Renal pelvis (tissue), 12 donors: ENCODE data around the gene TUBA8. TPM values are rescaled to one million over a fixed set of nuclear protein-coding genes. Genes with fewer than 3 reads are reported as not detected.
"Not testable (repeated sequence)": the region's sequence is repeated elsewhere in the genome, so short reads cannot be mapped to it uniquely, and the experiment has no call there.

Experiments
- DNase-seq: peaks from one replicate; pipeline ENCODE4 v3.0.0-alpha.2; 2013
- long read RNA-seq, 16 experiments: transcript quantifications; one replicate each; lab custom pipeline, GENCODE V29; 2026
- polyA plus RNA-seq, 3 donors: library from polyadenylated mRNA; unstranded; fragments of 120-200 nt; gene quantifications; one replicate each; pipeline ENCODE4 v1.2.1, GENCODE V29; 2013; ENCODE audit not compliant: insufficient read length in 3 of 3

Gene TUBA8
- polyA plus RNA-seq: 1 to 10 TPM; 3.7 to 4.2 (median 3.8) TPM
- long read RNA-seq, donor 1: 0 reads
- long read RNA-seq, donor 2, partial matches to known transcripts: 0 of 1 reads
- long read RNA-seq, donor 2, other reads (novel, unspliced or antisense): 0 of 1 reads
- long read RNA-seq, donor 3: 0 reads
- long read RNA-seq, donor 4: 0 reads
- long read RNA-seq, donor 5: 0 reads
- long read RNA-seq, donor 6, partial matches to known transcripts: 0 of 1 reads
- long read RNA-seq, donor 6, other reads (novel, unspliced or antisense): 0 of 1 reads
- long read RNA-seq, donor 7, partial matches to known transcripts: 0 of 1 reads
- long read RNA-seq, donor 7, other reads (novel, unspliced or antisense): 0 of 1 reads
- long read RNA-seq, donor 8, partial matches to known transcripts: 0 of 1 reads
- long read RNA-seq, donor 8, other reads (novel, unspliced or antisense): 0 of 1 reads
- long read RNA-seq, donor 9: 0 reads
- long read RNA-seq, donor 10, partial matches to known transcripts: 0 of 3 reads
- long read RNA-seq, donor 10, other reads (novel, unspliced or antisense): 0 of 3 reads
- long read RNA-seq, donor 11: 0 reads
- long read RNA-seq, donor 12, partial matches to known transcripts: 0 of 1 reads
- long read RNA-seq, donor 12, other reads (novel, unspliced or antisense): 0 of 1 reads
- long read RNA-seq, donor 13, partial matches to known transcripts: 0 of 1 reads
- long read RNA-seq, donor 13, other reads (novel, unspliced or antisense): 0 of 1 reads
- long read RNA-seq, donor 14: 0 reads
- long read RNA-seq, donor 15: 0 reads
- long read RNA-seq, donor 16, partial matches to known transcripts: 0 of 2 reads
- long read RNA-seq, donor 16, other reads (novel, unspliced or antisense): 0 of 2 reads

DNA sequence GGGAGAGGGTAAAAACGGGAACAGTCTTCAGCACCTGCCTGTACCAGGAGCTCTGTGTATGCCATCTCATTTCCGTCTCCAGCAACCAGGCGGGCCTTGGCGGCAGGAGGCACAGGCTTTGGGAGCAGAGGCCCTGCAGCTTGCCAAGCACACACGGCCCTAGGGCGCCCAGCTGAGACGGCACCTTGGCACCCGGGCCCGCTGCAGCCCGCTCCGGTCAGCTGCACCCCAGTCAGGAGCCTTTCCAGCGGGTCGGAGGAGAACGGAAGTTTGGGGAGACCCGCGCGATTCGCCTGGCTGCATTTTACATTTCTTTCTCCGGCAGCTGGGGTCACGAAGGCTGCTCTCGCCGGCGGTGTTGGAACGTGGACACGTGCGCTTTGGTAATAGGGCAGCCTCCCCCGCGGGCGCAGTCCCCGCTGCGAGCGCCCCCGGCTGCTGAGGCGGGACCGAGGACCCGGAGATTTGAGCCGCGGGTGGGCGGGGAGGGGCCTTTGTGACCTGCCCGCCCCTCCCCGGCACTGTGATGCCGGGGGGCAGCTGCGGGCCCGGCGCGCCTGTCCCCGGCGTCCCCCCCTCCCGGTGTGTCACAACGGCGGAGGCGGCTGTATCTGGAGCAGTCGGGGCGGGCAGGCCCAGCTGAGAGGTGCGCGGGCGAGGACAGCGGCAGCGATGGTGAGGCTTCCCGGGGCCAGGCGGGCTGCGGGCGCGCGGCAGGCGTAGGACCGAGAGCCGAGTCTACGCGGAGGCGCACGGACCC is at the start of gene TUBA8:
TSS of gene TUBA8 (plus strand) at position 616 of the 760 bp plus-strand sequence. CDS start at position 673, 57 bp downstream.
- peak; percentile 61 for DNase-seq

DNA sequence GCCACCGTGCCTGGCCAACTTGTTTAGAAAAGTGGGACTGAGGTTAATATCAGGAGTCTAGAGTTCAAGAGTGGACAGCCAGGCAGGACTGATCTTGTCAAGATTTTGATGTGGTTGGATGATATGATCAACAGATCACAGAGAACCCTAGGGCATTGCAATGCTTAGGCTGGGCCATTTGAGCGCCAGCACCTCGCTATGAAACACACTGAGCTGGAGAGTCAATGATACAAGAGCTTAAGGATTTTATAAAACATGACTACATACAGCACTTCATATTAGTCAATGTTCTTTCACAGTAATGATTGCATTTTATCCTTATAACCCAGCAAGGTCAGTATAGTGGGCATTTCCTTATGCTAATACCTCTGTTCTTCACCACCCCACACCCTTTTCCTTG is 48.2 kb upstream of the TUBA8 start:
- no peak for DNase-seq

DNA sequence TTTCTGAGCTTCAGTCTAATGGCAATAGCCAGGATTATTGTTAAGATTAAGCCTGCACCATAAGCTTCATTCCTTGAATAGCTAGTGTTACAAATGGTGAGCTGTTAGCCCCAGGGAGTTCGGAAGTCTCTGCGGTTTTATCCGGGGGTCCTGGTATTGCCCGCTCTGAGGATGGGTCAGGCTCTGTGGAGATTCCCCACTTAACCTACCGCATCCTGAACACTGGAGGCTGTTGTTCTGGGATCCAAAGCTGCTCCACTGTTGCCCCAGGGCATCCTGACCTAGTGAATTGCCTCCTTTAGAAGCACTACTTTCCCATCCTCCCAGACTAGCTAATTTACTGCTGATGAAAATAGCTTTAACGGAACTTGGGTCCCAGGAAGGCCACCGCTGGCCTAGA is 47.3 kb upstream of the TUBA8 start:
- DNase-seq: no peak

DNA sequence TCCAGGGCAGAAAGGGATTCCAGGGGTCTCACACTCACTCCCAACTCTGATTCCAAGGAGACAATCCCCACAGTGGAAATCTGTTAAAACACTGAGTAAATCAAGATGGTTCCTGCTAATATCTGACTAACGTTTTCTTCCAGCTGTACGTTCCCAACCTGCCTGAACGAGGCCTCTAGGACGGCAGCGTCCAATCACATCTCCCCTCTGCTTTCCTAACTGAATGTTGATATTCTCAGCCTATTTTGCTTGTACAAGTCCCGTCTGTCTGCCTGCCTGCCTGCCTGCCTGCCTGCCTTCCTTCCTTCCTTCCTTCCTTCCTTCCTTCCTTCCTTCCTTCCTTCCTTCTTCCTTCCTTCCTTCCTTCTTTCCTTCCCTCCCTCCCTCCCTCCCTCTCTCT is 46.9 kb upstream of the TUBA8 start:
- not testable (repeated sequence) for DNase-seq

DNA sequence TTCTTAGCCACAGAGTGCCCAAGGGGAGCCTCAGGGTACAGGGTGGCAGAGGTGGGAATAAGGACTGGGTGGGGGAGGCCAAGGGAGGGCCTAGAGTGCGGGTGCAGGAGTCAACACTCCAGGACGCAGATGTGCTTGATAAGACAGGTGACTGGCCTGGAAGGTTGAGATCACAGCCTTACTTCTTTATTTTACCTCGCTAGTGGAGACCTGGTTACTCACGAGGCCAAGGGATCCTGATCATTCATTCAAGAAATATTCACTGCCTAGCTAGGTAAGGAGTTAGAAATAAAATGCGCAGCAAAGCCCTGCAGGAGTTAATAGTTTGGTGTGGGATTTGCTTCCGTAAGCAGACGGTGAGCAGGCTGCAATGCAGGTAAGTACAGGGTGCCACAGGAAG is 46.0 kb upstream of the TUBA8 start:
- no peak for DNase-seq

DNA sequence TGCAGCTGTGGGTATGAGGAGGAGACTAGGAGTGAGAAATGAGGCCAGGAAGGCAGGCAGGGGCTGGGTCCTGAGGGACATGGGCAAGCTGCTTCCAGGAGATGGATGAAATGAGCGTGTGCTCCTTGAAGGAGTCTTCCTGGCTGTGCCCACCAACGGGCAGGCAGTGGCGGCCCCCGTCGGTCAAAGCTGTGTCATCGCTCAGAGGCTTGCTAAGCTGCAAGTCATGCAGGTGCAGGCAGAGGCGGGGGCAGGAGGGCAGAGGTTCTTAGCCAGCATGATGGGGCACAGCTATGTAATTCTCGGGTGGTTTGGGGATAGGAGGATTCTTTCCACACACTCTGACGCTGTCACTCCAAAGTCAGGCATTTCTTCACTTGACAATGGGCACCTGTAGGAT is 45.4 kb upstream of the TUBA8 start:
- DNase-seq: no peak

DNA sequence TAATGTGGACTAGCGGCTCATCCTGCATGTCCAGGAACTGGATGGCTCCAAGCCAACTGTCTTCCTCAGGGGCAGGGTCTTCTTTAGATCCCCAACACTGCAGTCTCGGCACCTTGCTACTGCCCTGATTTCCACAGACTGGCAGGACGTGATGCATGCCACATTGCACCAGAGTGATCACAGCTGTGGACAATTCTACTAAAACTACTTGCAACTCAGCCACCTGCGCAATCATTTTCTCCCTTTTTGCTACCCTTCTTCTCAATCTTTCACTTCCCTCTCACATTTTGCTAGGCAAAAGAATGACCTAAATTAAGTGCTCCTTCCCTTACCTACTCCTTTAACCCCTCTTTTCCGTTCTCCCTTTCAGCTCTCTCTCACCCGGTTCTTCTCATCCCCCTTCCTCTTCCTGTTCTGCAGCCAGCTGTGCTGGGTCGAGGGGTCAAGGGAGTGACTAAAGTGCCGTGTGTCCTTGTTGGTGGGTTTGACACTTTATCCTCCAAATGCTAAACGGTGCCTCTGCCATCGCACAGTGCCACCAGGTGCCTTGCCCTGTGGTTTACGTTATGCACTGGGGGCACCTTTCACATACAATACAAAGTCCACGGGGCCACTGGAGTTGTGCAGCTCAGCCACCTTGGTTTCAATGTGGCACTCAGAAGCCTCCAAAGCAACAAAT is 44.3 kb upstream of the TUBA8 start:
- no peak for DNase-seq

DNA sequence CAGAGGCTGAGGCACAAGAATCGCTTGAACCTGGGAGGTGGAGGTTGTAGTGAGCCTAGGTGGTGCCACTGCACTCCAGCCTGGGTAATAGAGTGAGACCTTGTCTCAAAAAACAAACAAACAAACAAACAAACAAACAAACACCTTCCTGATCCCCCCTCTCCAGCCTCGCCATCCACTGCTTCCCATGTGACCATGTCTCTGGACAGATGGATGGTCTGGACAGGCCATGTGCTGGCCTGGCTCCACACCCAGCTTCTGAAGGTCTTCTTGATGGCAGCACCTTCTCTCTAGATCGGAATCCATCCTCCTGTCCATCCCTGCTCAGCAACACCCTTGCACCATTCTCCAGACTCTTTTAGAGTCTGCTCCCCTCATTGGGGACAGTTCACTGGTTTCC is 43.5 kb upstream of the TUBA8 start:
- DNase-seq: no peak

DNA sequence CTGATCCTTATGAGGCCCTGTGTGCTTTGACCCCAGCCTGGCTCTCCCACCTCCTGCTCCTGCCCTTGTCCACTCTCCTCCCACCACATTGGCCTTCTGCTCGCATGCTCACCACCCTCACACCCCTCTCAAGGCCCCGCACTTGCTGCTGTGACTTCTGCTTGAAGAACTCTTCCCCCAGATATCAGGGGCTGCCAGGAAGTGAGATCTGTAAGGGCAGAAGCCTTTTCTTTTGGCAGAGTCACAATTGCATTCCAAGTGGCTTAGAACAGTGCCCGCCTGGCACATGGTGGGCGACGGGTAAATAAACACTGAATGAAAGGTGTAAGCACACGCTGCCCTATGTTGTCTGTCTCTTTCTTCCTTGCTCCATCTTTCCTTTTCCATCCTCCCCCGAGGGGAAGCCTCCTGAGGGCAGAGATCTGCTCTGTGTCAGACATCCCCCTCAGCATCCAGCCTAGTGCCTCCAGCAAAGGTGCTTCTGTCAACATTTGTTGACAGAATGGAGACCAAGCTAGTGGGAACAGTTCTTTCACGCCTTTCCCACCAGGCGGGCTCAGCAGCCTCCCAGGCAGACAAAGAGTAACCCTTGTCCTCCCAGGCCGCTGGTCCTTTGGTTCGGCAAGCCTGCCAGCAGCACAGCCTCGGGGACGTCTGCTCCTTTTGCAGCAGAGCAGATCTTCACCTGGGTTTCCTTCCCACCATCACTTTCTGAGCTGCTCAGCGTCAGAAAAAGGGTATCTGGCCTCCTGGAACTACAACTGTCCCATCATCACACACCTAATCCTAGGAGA is 42.9 kb upstream of the TUBA8 start:
- no peak for DNase-seq

DNA sequence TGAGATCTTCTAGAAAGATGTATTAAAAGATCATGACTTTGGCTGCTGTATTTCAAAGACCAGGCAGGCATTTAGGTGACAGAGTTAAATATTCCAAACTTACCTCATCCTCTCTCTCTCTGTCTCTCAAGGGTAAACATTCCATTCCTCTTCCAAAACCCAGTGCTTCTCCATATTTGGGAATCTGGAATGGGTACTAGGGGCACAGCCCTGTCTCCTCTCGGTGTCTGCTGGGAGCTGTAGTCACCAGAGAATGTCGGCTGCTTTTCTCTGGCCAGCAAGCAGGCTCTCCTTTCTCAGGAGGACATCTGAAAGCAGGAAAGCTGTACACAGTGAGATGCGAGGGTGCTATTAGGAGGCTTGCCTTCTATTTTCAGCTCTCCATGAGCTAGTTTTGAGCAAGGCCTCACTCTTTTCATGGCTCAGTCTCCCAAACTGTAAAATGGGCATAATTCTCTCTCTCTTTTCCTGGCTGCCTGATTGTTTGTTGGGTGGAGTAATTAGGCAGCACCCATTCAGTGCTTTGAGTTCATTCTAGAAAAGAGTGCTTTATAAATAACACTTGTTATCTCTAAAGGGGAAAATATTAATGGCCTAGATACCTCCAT is 42.1 kb upstream of the TUBA8 start:
- DNase-seq: no peak

DNA sequence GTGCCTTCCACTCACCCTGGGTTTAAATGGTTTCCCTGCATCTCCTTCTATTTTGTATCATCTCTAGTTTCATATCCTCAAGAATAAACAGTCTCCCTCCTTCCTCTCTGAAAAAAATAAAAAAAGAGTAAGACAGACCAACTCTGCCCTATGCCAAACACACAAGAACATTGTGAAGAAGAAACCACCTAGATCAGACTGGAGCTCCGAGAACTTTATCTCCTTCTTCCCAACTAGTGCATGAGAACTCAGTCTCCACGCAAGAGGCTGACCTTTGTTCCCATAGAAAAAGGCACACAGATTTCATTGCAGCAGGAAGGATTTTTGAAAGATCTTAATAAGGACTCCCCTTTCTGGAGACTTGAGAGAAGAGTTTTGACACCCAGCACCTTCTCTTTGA is 41.6 kb upstream of the TUBA8 start:
- DNase-seq: no peak

DNA sequence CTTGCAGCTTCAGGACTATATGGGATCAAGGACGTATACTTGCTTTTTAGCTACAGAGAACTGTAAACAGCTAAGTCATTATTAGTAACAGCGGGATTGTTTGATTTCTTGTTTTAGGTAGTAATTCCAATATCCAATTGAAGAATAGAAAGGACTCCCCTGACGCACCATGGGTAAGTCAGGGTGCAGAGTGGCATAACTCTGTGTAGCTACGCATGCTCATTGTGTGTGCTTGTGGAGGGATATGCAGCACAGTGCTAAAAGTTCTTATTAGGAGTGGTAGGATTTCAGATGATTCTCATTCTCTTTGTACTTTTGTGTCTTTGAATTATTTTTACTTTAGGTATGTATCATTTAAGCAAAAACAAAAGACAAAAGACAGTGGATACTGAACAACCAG is 40.6 kb upstream of the TUBA8 start:
- DNase-seq: no peak

DNA sequence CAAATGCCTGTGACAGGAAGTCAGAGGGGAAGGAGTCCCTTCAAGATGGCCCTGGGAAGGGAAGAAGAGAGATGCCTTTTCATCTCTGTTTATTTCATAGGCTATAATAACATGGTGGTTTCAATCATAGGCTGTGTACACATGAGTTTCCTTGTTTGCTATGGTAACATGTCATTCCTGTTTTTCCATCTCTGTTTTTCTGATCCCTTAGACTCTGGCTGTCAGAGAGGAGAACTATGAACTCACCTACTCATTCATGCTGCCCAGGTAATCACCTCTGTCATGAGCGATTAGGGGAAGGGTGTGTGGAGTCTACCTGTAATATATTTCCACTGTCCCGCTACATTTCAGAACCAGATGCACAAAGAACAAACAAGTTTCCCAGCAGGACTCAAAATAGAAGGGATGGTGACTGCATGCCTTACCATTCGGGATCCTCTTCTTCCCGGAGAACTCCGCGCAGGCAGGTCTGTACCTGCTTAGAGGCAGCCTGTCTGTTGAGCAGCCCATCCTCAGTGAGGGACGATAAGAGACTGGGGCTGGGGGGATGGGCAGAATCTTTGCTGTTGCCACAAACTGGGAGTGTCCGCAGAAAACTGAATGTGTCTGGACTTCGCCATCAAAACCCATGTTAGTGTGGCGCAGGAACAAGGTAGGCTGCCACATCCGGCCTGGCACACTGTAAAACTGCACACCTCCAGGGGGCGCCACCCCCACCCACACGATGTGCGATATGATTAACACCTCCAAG is 39.9 kb upstream of the TUBA8 start:
- no peak for DNase-seq

DNA sequence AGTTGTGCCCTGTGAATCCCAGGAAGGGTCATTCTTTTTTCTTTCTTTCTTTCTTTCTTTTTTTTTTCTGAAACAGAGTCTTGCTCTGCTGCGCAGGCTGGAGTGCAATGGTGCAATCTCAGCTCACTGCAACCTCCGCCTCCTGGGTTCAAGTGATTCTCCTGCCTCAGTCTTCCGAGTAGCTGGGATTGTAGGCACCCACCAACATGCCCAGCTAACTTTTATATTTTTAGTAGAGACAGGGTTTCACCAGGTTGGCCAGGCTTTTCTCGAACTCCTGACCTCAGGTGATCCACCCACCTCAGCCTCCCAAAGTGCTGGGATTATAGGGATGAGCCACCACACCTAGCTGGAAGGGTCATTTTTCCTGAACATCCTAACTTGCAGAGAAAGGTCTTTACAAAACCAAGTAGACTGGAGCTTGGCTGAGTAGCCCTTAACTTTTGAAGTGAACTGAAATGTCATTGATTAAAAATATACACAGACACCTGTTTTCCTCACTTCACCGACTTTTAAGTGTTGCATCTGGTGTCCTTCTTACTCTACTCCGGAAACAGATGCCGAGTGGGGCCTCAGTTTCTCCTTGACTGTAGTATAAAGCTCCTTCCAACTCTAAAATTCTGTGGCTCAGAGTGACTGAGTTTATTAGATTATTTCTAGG is 39.2 kb upstream of the TUBA8 start:
- DNase-seq: not testable (repeated sequence)

DNA sequence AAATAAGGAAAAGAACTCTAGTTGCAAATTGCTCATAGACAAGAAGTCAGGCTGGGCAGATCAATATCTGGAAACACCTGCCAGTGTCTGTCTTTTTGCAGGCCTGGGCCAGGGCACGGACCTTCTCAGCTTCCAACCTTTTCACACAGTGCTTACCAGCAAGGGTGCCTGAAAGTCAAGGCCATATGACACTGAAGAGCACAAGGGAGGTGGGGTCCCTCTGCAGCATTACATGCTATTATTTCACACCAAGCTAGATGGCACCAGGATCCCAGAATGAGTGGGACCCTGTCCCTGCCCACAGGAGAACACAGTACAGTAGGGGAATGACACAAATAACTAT is 38.7 kb upstream of the TUBA8 start:
- no peak for DNase-seq

DNA sequence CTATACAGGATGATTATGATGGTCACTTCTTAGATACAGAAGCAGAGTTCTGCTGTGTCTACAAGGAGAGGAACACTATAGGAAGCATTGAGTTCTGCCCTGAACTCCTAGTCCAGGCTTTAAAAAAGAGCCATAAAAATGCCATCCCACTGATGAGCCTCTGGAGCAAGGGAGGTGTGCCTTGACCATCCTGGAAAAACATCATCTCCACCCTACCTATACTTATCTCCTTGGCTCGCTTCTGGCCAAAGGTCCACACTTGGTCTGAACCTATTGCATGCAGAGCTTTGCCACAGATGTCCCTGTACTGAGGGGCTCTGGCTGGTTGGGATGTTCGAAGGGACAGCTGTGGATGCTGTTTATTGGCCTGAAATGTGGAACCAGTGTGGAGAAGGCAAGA is 37.1 kb upstream of the TUBA8 start:
- DNase-seq: no peak

DNA sequence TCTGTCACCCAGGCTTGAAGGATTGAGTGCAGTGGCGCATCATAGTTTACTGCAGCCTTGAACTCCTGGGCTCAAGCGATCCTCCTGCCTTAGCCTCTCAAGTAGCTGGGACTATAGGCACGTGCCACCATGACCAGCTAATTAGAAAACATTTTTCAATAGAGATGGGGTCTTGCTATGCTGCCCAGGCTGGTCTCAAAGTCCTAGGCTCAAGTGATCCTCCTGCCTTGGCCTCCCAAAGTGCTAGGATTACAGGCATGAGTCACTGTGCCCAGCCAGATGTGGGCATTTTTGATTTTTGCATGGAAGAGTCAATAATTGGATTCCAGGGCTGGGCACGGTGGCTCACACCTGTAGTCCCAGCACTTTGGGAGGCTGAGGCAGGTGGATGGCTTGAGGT is 36.7 kb upstream of the TUBA8 start:
- not testable (repeated sequence) for DNase-seq

DNA sequence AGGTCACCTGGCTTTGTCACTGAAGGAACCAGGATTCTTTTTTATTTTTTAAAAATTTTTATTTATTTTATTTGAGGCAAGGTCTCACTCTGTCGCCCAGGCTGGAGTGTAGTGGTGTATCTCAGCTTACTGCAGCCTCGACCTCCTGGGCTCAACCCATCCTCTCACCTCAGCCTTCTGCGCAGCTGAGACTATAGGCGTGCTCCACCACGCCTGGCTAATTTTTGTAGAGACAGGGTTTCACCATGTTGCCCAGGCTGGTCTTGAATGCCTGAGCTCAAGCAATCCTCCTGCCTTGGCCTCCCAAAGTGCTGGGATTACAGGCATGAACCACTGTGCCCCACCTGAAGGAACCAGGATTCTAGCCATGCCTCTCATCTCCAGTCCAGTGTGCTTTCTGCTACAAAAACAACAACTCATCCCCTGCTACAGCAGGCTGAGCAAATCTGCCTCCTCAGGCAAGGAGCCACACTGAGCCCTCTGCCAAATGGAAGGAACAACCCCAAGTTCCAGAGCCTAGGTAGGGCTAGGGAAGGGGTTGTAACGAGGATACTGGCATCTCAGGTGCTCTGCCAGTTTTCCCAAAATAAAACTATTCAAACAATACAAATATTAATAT is 35.4 kb upstream of the TUBA8 start:
- no peak for DNase-seq
